ENCODE results near the gene RUSF1.

Gene RUSF1

DNA sequence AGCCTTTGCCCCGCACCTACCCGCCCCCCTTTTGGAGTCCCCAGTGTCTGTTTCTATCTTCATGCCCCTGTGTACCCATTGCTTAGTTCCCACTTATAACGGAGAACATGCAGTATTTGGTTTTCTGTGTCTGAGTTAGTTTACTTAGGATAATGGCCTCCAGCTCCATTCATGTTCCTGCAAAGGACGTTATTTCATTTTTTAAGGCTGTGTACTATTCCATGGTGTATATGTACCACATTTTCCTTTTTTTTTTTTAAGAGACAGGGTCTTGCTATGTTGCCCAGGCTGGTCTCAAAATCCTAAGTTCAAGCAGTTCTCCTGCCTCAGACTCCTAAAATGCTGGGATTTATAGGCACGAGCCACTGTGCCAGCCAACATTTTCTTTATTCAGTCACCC, 40.3 kb downstream of the RUSF1 start:
- Histone ChIP-seq H3K36me3 (replicated peaks) (peaks cover 17% of the 10 kb centered on the region), H3K27ac (no peak overlapping the region), H3K4me3 (ENCODE audit: low read depth, low read length) (no peak overlapping the region), H3K27me3 (replicated peaks) (no peaks in the 10 kb centered on the region)
- no peak for DNase-seq
- in situ Hi-C loops (cut with HindIII; ENCODE audit: low pct_ligation_motif_present, low sequenced_read_pairs): loop anchor here (25.0 kb wide), 2 partner anchors 281 to 531 kb away; partner anchors contain the start of genes FUS and ORAI3
- TF ChIP-seq, protein P1, sequence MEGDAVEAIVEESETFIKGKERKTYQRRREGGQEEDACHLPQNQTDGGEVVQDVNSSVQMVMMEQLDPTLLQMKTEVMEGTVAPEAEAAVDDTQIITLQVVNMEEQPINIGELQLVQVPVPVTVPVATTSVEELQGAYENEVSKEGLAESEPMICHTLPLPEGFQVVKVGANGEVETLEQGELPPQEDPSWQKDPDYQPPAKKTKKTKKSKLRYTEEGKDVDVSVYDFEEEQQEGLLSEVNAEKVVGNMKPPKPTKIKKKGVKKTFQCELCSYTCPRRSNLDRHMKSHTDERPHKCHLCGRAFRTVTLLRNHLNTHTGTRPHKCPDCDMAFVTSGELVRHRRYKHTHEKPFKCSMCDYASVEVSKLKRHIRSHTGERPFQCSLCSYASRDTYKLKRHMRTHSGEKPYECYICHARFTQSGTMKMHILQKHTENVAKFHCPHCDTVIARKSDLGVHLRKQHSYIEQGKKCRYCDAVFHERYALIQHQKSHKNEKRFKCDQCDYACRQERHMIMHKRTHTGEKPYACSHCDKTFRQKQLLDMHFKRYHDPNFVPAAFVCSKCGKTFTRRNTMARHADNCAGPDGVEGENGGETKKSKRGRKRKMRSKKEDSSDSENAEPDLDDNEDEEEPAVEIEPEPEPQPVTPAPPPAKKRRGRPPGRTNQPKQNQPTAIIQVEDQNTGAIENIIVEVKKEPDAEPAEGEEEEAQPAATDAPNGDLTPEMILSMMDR (IDR thresholded peaks at IDR 0.05; ENCODE audit: low read depth, low read length, missing control alignments): no peak

DNA sequence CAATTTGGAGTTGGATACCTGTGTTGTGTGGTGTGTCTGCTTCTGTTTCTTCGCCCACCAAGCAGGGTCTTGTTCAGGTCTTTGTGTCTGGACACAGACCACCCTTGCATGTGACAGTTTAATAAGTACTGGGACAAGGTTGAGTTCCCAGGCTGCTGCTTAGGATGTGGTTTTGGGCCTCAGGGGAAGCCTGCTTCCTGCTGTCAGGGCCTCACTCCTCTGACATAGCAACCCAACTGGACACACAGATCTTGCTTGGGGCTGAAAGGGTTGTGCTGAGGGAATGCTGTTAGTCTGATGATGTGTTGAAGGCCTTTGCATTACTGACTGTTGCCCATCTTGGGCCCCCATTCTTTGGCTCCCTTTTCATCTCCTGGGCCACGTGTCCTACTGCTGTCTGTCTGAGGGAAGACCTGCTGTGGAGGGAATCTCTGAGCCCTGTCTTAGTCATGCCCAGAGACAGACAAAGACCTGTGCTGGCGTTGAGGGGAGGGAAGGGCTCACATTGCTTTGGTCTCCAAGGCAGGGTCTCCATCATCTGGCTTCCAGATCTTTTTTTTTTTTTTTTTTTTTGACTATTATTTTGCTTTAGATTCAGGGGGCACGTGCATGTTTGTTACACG, 40.9 kb downstream of the RUSF1 start:
- Histone ChIP-seq H3K36me3 (replicated peaks) (peaks cover 17% of the 10 kb centered on the region), H3K27ac (no peak overlapping the region), H3K4me3 (ENCODE audit: low read depth, low read length) (no peak overlapping the region), H3K27me3 (replicated peaks) (no peaks in the 10 kb centered on the region)
- DNase-seq: peak; percentile 20
- in situ Hi-C loops (cut with HindIII; ENCODE audit: low pct_ligation_motif_present, low sequenced_read_pairs): loop anchor here (25.0 kb wide), 2 partner anchors 280 to 530 kb away; partner anchors contain the start of genes FUS and ORAI3
- TF ChIP-seq, protein P1 (IDR thresholded peaks at IDR 0.05; ENCODE audit: low read depth, low read length, missing control alignments): no peak

DNA sequence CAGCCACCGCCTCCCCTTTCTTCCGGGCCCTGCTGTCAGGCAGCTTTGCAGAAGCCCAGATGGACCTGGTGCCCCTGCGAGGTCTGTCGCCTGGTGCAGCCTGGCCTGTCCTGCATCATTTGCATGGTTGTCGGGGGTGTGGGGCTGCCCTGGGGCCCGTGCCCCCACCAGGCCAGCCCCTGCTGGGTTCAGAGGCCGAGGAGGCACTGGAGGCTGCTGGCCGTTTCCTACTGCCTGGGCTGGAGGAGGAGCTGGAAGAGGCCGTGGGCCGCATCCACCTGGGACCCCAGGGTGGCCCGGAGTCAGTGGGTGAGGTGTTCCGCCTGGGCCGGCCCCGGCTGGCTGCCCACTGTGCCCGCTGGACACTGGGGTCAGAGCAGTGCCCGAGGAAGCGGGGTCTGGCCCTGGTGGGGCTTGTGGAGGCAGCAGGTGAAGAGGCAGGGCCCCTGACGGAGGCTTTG, 41.8 kb downstream of the RUSF1 start:
- Histone ChIP-seq H3K27ac (no peak overlapping the region), H3K36me3 (replicated peaks) (peaks cover 17% of the 10 kb centered on the region), H3K4me3 (ENCODE audit: low read depth, low read length) (no peak overlapping the region), H3K27me3 (replicated peaks) (no peaks in the 10 kb centered on the region)
- TF ChIP-seq, protein P1 (IDR thresholded peaks at IDR 0.05; ENCODE audit: low read depth, low read length, missing control alignments): no peak
- DNase-seq: no peak
- in situ Hi-C loops (cut with HindIII; ENCODE audit: low pct_ligation_motif_present, low sequenced_read_pairs): loop anchor here (25.0 kb wide), 2 partner anchors 279 to 529 kb away; partner anchors contain the start of genes FUS and ORAI3

DNA sequence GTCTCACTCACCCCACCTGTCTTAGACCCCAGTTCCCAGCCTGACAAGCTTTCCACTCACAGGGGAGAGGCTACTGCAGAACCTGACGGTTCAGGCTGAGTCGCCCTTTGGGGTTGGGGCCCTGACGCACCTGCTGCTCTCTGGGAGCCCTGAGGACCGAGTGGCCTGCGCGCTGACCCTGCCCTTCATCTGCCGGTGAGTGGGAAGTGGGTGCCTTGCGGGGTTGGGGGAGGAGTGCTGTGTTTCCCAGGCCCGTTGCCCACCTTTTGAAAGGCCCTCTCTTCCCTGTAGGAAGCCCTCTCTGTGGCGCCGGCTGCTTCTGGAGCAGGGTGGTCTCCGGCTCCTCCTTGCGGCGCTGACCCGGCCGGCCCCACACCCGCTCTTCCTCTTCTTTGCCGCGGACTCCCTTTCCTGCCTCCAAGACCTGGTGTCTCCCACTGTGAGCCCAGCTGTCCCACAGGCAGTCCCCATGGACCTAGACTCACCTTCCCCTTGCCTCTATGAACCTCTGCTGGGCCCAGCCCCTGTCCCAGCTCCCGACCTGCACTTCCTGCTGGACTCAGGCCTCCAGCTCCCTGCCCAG, 42.3 kb downstream of the RUSF1 start:
- Histone ChIP-seq H3K27ac (no peak overlapping the region), H3K36me3 (replicated peaks) (peaks cover 17% of the 10 kb centered on the region), H3K4me3 (ENCODE audit: low read depth, low read length) (no peak overlapping the region), H3K27me3 (replicated peaks) (no peaks in the 10 kb centered on the region)
- TF ChIP-seq, protein P1 (IDR thresholded peaks at IDR 0.05; ENCODE audit: low read depth, low read length, missing control alignments): no peak
- in situ Hi-C loops (cut with HindIII; ENCODE audit: low pct_ligation_motif_present, low sequenced_read_pairs): loop anchor here (25.0 kb wide), 2 partner anchors 279 to 529 kb away; partner anchors contain the start of genes FUS and ORAI3
- DNase-seq: no peak

DNA sequence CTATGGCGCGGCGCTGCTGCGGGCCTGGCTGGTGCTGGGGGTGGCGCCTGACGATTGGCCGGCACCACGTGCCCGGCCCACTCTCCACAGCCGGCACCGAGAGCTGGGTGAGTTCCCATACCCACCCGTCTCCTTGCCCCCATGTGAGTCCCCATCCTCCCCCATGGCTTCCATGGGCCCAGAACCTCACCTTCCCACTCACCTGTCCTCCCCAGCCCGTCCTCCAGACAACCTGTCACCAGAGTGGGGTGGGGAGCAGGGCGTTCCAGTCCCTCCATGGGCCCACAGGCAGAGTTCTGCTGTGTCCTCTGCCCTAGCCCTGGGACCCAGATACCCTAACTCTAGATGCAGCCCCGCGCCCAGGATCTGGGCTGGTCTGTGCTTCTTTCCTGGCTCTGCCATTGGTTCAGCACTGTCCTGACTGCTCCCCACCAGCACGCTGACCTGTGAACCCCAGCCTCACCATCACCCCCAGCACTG, 43.4 kb downstream of the RUSF1 start:
- no peak overlapping the region for H3K4me3 ChIP-seq (ENCODE audit: low read depth, low read length)
- TF ChIP-seq, protein P1 (IDR thresholded peaks at IDR 0.05; ENCODE audit: low read depth, low read length, missing control alignments): no peak

More for the DNA sequence above, 43.4 kb downstream of the RUSF1 start:
- in situ Hi-C loops (cut with HindIII; ENCODE audit: low pct_ligation_motif_present, low sequenced_read_pairs): loop anchor here (25.0 kb wide), 2 partner anchors 278 to 528 kb away; partner anchors contain the start of genes FUS and ORAI3
- no peak overlapping the region for H3K27ac ChIP-seq
- DNase-seq: no peak
- H3K36me3 ChIP-seq (replicated peaks): peaks cover 17% of the 10 kb centered on the region
- H3K27me3 ChIP-seq (replicated peaks): no peaks in the 10 kb centered on the region

Measured in brain microvascular endothelial cell (primary cell).